Measurements from ENCODE around the gene FBXL5. TPM values are rescaled to one million over a fixed set of nuclear protein-coding genes. Genes with fewer than 3 reads are reported as not detected.

Gene FBXL5
- total RNA-seq = 10 to 100 TPM; 27.9 to 29.6 TPM

GRCh38 chr4:15655223-15656037 lies at the start of gene FBXL5:
TSS of gene FBXL5 (minus strand) at chr4:15655357. CDS start at chr4:15655287, 70 bp downstream.
- ChIA-PET CTCF (interaction anchor here (1.0 to 1.8 kb wide), 2 partner anchors 9 to 10 kb away, joined by 3 read pairs; no protein-coding TSS in a partner anchor), POLR2A (interaction anchor here (0.9 to 1.5 kb wide), 3 partner anchors 26 to 653 kb away, joined by 4 to 6 read pairs (median 5); partner anchors contain the start of genes CPEB2 and FAM200B)

GRCh38 chr4:15704129-15704528 lies 49.0 kb upstream of the FBXL5 start:
- POLR2A ChIA-PET = no interaction called here
- CTCF ChIA-PET = no interaction called here

GRCh38 chr4:15703439-15703838 lies 48.3 kb upstream of the FBXL5 start:
- POLR2A ChIA-PET = no interaction called here
- CTCF ChIA-PET = no interaction called here

- ChIA-PET CTCF (interaction anchor here (0.7 kb wide), 1 partner anchor 179 kb away, joined by 3 read pairs; no protein-coding TSS in a partner anchor), POLR2A (no interaction called here)
Measured at GRCh38 chr4:15702941-15703403, 47.8 kb upstream of the FBXL5 start, which contains the start of gene BST1. TSS of gene BST1 (plus strand) at chr4:15703065. CDS start at chr4:15703145, 80 bp downstream.

GRCh38 chr4:15696866-15697265 lies 41.7 kb upstream of the FBXL5 start:
- ChIA-PET CTCF (interaction anchor here (1.5 kb wide), 1 partner anchor 12 kb away, joined by 3 read pairs; no protein-coding TSS in a partner anchor), POLR2A (no interaction called here)

GRCh38 chr4:15695729-15696128 lies 40.6 kb upstream of the FBXL5 start:
- POLR2A ChIA-PET = no interaction called here
- CTCF ChIA-PET = interaction anchor here (1.5 kb wide), 1 partner anchor 11 kb away, joined by 3 read pairs; no protein-coding TSS in a partner anchor

- ChIA-PET CTCF (interaction anchor here (1.5 kb wide), 1 partner anchor 11 kb away, joined by 3 read pairs; no protein-coding TSS in a partner anchor), POLR2A (no interaction called here)
Measured at GRCh38 chr4:15695240-15695699, 40.1 kb upstream of the FBXL5 start.

- ChIA-PET CTCF (no interaction called here), POLR2A (no interaction called here)
Measured at GRCh38 chr4:15694431-15694830, 39.3 kb upstream of the FBXL5 start.

- ChIA-PET CTCF (no interaction called here), POLR2A (no interaction called here)
Measured at GRCh38 chr4:15692602-15693001, 37.4 kb upstream of the FBXL5 start.

- CTCF ChIA-PET = no interaction called here
- POLR2A ChIA-PET = no interaction called here
Measured at GRCh38 chr4:15691346-15692135, 36.4 kb upstream of the FBXL5 start.

- CTCF ChIA-PET = no interaction called here
- POLR2A ChIA-PET = no interaction called here
Measured at GRCh38 chr4:15690020-15690809, 35.1 kb upstream of the FBXL5 start.

GRCh38 chr4:15689540-15689939 lies 34.4 kb upstream of the FBXL5 start:
- ChIA-PET POLR2A (no interaction called here), CTCF (no interaction called here)

GRCh38 chr4:15688051-15688450 lies 32.9 kb upstream of the FBXL5 start:
- ChIA-PET POLR2A (no interaction called here), CTCF (no interaction called here)

- ChIA-PET CTCF (interaction anchor here (0.9 kb wide), 1 partner anchor 12 kb away, joined by 3 read pairs; no protein-coding TSS in a partner anchor), POLR2A (no interaction called here)
Measured at GRCh38 chr4:15684498-15684897, 29.3 kb upstream of the FBXL5 start.

- CTCF ChIA-PET = no interaction called here
Measured at GRCh38 chr4:15683143-15683495, 28.0 kb upstream of the FBXL5 start.

GRCh38 chr4:15682242-15683142 lies 27.3 kb upstream of the FBXL5 start:
- ChIA-PET POLR2A (interaction anchor here (1.2 to 2.0 kb wide), 3 partner anchors 27 to 56 kb away, joined by 3 to 6 read pairs (median 5); no protein-coding TSS in a partner anchor), CTCF (interaction anchor here (0.7 kb wide), 1 partner anchor 203 kb away, joined by 3 read pairs; no protein-coding TSS in a partner anchor)

More at GRCh38 chr4:15683143-15683495, 28.0 kb upstream of the FBXL5 start:
- POLR2A ChIA-PET = no interaction called here

- ChIA-PET POLR2A (interaction anchor here (0.6 to 2.0 kb wide), 6 partner anchors 20 to 546 kb away, joined by 3 to 6 read pairs (median 3); no protein-coding TSS in a partner anchor), CTCF (interaction anchor here (0.7 to 1.0 kb wide), 2 partner anchors 28 to 202 kb away, joined by 3 to 6 read pairs; no protein-coding TSS in a partner anchor)
Measured at GRCh38 chr4:15681372-15682241, 26.4 kb upstream of the FBXL5 start, which contains the start of gene FAM200B. TSS of gene FAM200B (plus strand) at chr4:15681827. CDS start at chr4:15686978, 5,151 bp downstream.
